ENCODE measurements around the gene TTC9C. TPM values are rescaled to one million over a fixed set of nuclear protein-coding genes. Genes with fewer than 3 reads are reported as not detected.
"Not testable (repeated sequence)": the region's sequence is repeated elsewhere in the genome, so short reads cannot be mapped to it uniquely, and the experiment has no call there.

The TTC9C gene
- total RNA-seq, 1 experiment from 2014 or later: 53.4 TPM

GRCh38 chr11:62749931-62750330, 21.6 kb downstream of the TTC9C start:
- DNase-seq (ENCODE audit: low read depth): not testable (repeated sequence)

GRCh38 chr11:62752177-62752785, 24.0 kb downstream of the TTC9C start:
- DNase-seq (ENCODE audit: low read depth): no peak

GRCh38 chr11:62752994-62753735, 24.9 kb downstream of the TTC9C start:
- no peak for DNase-seq (ENCODE audit: low read depth)

- peak; percentile 99 for DNase-seq (ENCODE audit: low read depth)
Measured at GRCh38 chr11:62753736-62754603, 25.7 kb downstream of the TTC9C start, which contains the start of gene ZBTB3. Gene ZBTB3 (minus strand): TSS chr11:62754160. CDS start chr11:62753664, 496 bp downstream.

GRCh38 chr11:62755086-62755615, 26.9 kb downstream of the TTC9C start:
- no peak for DNase-seq (ENCODE audit: low read depth)

- DNase-seq (ENCODE audit: low read depth): no peak
Measured at GRCh38 chr11:62757846-62758788, 29.8 kb downstream of the TTC9C start.

GRCh38 chr11:62760867-62761227, 32.6 kb downstream of the TTC9C start:
- DNase-seq (ENCODE audit: low read depth): not testable (repeated sequence)

- no peak for DNase-seq (ENCODE audit: low read depth)
Measured at GRCh38 chr11:62770778-62771143, 42.5 kb downstream of the TTC9C start.

- DNase-seq (ENCODE audit: low read depth): peak; percentile 96
Measured at GRCh38 chr11:62771144-62772021, 43.1 kb downstream of the TTC9C start, which contains the start of gene TAF6L. Gene TAF6L (plus strand): TSS chr11:62771396. CDS start chr11:62775784, 4,388 bp downstream.

- no peak for DNase-seq (ENCODE audit: low read depth)
Measured at GRCh38 chr11:62774407-62774806, 46.1 kb downstream of the TTC9C start.

- no peak for DNase-seq (ENCODE audit: low read depth)
Measured at GRCh38 chr11:62775646-62776045, 47.4 kb downstream of the TTC9C start.

GRCh38 chr11:62777389-62777788, 49.1 kb downstream of the TTC9C start:
- DNase-seq (ENCODE audit: low read depth): no peak

GRCh38 chr11:62778441-62778840, 50.2 kb downstream of the TTC9C start:
- no peak for DNase-seq (ENCODE audit: low read depth)

GRCh38 chr11:62782753-62783152, 54.5 kb downstream of the TTC9C start:
- no peak for DNase-seq (ENCODE audit: low read depth)

- peak; percentile 77 for DNase-seq (ENCODE audit: low read depth)
Measured at GRCh38 chr11:62786318-62787004, 58.2 kb downstream of the TTC9C start.

- peak; percentile 98 for DNase-seq (ENCODE audit: low read depth)
Measured at GRCh38 chr11:62787005-62787759, 58.9 kb downstream of the TTC9C start, which contains the start of gene TMEM179B. Gene TMEM179B (plus strand): TSS chr11:62787402. CDS start chr11:62787432, 30 bp downstream.
